Lung (tissue), 12 donors: ENCODE data around the gene ALDH3A2. TPM values are rescaled to one million over a fixed set of nuclear protein-coding genes. Genes with fewer than 3 reads are reported as not detected.

ENCODE experiments used
- ATAC-seq: fragments of 200-7000 bp; cut with Tn5 transposase; one replicate; pipeline ENCODE4 v1.9.1; 2020; ENCODE audit warnings: moderate number of reproducible peaks; ENCODE audit not compliant: insufficient read depth, low FRiP score
- DNase-seq, 3 donors: peaks; one replicate each; pipeline ENCODE4 v3.0.0-alpha.2; 2013 to 2017
- H3K27ac ChIP-seq, 2 donors: one replicate each; pipeline ENCODE4 v1.5.1; 2013; ENCODE audit warnings: mild to moderate bottlenecking in 2 of 2, moderate library complexity in 2 of 2, control low read depth in 1 of 2, inconsistent platforms in 1 of 2, low read depth in 1 of 2, low read length in 1 of 2
- H3K27me3 ChIP-seq, 3 donors: one replicate each; pipeline ENCODE4 v1.5.1; 2013; ENCODE audit warnings: low read length in 2 of 3; ENCODE audit not compliant: control insufficient read depth in 3 of 3, insufficient read depth in 3 of 3
- H3K36me3 ChIP-seq, 4 donors: one replicate each; pipeline ENCODE4 v1.5.1; 2013; ENCODE audit warnings: low read length in 4 of 4, mild to moderate bottlenecking in 1 of 4, moderate library complexity in 1 of 4; ENCODE audit not compliant: control insufficient read depth in 4 of 4, insufficient read depth in 4 of 4
- H3K4me1 ChIP-seq, 5 donors: one replicate each; pipeline ENCODE4 v1.5.1; 2013; ENCODE audit warnings: low read length in 5 of 5, mild to moderate bottlenecking in 2 of 5, moderate library complexity in 1 of 5; ENCODE audit not compliant: control insufficient read depth in 5 of 5, insufficient read depth in 5 of 5
- H3K4me3 ChIP-seq: one replicate; pipeline ENCODE4 v1.5.1; 2013; ENCODE audit warnings: mild to moderate bottlenecking, control low read depth, moderate library complexity
- H3K9ac ChIP-seq, 2 donors: one replicate each; pipeline ENCODE4 v1.5.1; 2013; ENCODE audit warnings: low read length in 2 of 2, control low read depth in 1 of 2; ENCODE audit not compliant: insufficient read depth in 1 of 2
- H3K9me3 ChIP-seq, 4 donors: one replicate each; pipeline ENCODE4 v1.5.1; 2013; ENCODE audit warnings: low read length in 3 of 4, mild to moderate bottlenecking in 1 of 4, moderate library complexity in 1 of 4; ENCODE audit not compliant: control insufficient read depth in 4 of 4, insufficient read depth in 3 of 4
- WGBS, 2 donors: extraction: QIAGEN DNeasy Blood & Tissue Kit; methylation state at CpG; one replicate each; pipeline ENCODE4 v1.1.7; 2013; 5-methylcytosine and 5-hydroxymethylcytosine counted together
- polyA plus RNA-seq, 2 donors: library from polyadenylated mRNA; stranded (reverse); fragments of 200-250 nt; gene quantifications; one replicate each; pipeline ENCODE4 v1.2.1, GENCODE V29; 2013
- total RNA-seq, 2 donors: library from RNA; depleted of rRNA in 1 of 2; stranded (reverse); fragments of >200 nt in 1 of 2; gene quantifications; one replicate each; pipeline ENCODE4 v1.2.1, GENCODE V29; 2014 to 2021
- TF ChIP-seq, protein P1 (sequence below): IDR thresholded peaks from 2 replicates; pipeline ENCODE4 v1.5.1; 2012; ENCODE audit warnings: mild to moderate bottlenecking; ENCODE audit errors: control extremely low read depth, extremely low read depth
- donor health status: control.
- donor health status: control.
- donor health status: Bipolar disorder and iron deficiency.
- donor health status: healthy.
- donor health status: DM: yes; HTN: yes; CAD: no.

Gene ALDH3A2
- total and polyA plus RNA-seq, 4 donors = 50.7 to 107 (median 79.3) TPM

DNA sequence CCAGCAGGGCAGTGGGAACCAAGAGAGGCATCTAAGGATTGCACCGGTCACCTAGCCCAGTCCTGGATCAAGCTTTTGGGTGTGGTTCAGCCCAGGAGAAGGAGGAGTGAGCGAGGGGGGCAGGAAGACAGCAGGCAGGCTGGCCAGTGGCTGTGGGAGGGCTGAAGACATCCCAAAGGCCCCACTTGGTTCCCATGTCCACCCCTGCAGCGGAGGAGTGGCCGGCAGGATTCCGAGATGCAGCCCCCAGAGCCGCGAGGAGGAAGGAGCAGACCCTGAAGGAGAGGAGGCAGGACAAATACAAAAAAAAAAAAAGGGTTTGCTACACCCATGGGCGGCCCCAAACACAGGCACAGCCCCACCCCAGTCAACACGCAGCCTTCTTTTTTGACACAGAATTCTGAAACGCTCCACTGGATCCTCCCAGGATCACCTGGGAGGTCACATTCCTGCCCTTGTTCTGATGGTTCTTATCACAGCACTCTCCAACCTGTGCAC is 68.9 kb downstream of the ALDH3A2 start:
- H3K4me1 ChIP-seq = peaks cover 0 to 8% (median 5%) of the 10 kb centered on the region in 5 donors

DNA sequence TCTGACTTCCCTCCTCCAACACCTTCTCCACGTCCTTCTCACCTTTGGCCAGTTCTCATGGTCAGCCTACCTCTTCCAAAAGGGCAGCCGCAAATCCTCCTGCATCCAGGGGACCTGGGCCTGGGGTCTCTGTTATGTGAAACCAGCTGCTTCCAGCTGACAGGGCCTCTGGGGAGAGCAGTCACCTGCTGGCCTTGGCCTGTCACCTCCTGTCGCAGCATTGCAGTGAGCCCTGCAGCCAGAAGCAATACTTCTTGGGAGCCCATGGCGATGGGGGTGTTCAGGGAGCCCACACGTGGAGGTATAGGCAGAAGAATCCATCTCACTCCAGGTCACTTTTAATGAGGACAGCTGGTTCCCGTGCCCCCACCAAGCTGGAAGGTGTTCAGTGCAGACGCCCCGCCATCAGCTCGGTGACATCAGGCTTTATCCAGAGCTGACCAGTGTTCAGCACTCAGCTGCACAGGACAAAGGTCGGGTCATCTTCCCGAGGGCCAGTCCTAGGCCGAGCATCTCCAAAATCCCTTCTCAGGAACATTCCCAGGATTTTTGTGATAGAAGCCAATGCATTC is 69.6 kb downstream of the ALDH3A2 start:
- Histone ChIP-seq H3K9ac (no peak overlapping the region), H3K4me3 (no peak overlapping the region), H3K36me3 (no peaks in the 10 kb centered on the region), H3K27me3 (no peaks in the 10 kb centered on the region), H3K4me1 (peaks cover 0 to 8% (median 5%) of the 10 kb centered on the region in 5 donors), H3K27ac (no peak overlapping the region), H3K9me3 (peaks cover 0 to 1% (median 0%) of the 10 kb centered on the region in 4 donors)
- TF ChIP-seq, protein P1, sequence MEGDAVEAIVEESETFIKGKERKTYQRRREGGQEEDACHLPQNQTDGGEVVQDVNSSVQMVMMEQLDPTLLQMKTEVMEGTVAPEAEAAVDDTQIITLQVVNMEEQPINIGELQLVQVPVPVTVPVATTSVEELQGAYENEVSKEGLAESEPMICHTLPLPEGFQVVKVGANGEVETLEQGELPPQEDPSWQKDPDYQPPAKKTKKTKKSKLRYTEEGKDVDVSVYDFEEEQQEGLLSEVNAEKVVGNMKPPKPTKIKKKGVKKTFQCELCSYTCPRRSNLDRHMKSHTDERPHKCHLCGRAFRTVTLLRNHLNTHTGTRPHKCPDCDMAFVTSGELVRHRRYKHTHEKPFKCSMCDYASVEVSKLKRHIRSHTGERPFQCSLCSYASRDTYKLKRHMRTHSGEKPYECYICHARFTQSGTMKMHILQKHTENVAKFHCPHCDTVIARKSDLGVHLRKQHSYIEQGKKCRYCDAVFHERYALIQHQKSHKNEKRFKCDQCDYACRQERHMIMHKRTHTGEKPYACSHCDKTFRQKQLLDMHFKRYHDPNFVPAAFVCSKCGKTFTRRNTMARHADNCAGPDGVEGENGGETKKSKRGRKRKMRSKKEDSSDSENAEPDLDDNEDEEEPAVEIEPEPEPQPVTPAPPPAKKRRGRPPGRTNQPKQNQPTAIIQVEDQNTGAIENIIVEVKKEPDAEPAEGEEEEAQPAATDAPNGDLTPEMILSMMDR = no peak
- WGBS, 2 donors = 88 to 93% methylated on average over 12 of the region's 12 CpGs
- ATAC-seq = no peak
- DNase-seq = no peak

More for the DNA sequence above, 68.9 kb downstream of the ALDH3A2 start:
- DNase-seq (no peak), ATAC-seq (no peak)
- Histone ChIP-seq H3K4me3 (no peak overlapping the region), H3K9me3 (peaks cover 0 to 1% (median 0%) of the 10 kb centered on the region in 4 donors), H3K27ac (no peak overlapping the region), H3K36me3 (no peaks in the 10 kb centered on the region), H3K9ac (no peak overlapping the region), H3K27me3 (no peaks in the 10 kb centered on the region)
- TF ChIP-seq, protein P1 = no peak
- WGBS, 2 donors = 89 to 90% methylated on average over 10 of the region's 10 CpGs

DNA sequence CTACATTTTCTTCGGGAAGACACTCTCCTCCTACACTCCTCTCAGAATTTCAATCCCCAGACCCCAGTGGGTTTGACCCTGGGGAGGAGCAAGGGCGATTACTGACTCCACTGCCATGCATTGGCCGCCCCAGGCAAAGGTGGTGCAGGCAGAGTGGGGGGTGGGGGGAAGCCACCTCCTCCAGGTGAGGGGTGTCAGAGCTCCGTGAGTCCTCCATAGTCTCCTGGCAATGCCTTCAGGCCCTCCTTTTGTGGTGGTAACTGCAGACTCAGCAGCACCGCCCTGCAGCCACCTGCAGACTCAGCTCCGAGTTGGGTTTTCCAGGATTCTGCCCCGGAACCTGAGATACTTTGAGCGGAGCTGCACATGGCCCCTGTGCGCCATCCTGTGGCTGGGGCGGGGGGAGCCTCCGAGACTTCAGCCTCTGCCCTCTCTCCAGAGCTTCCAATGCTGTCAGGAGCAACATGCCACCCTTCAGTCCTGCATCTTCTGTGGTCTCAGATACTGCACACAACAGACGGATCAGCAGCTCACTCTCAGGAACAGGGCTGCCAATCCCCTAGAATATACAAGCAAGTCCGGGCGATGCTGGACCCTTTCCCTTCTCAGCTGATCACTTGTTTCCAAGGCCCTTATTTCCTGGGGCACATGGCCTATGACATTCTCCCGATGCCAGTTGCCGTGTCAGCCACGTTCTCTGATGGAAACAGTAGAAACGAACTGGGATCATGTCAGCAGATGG is 70.2 kb downstream of the ALDH3A2 start:
- no peak for ATAC-seq
- H3K9me3 ChIP-seq = peaks cover 0 to 1% (median 0%) of the 10 kb centered on the region in 4 donors
- WGBS, 2 donors = 88 to 90% methylated on average over 18 of the region's 18 CpGs
- no peak overlapping the region for H3K9ac ChIP-seq
- peaks cover 0 to 8% (median 5%) of the 10 kb centered on the region in 5 donors for H3K4me1 ChIP-seq
- TF ChIP-seq, protein P1 = no peak
- H3K27me3 ChIP-seq = no peaks in the 10 kb centered on the region
- H3K27ac ChIP-seq = no peak overlapping the region
- no peak for DNase-seq
- H3K4me3 ChIP-seq = no peak overlapping the region
- no peaks in the 10 kb centered on the region for H3K36me3 ChIP-seq
